Kidney epithelial cell (primary cell): Measurements from ENCODE around the gene SEC14L1. TPM values are rescaled to one million over a fixed set of nuclear protein-coding genes. Genes with fewer than 3 reads are reported as not detected.

Experiments
- DNase-seq: peaks from one replicate; pipeline ENCODE4 v3.0.0-alpha.2; 2010; ENCODE audit warnings: low read depth
- H3K27me3 ChIP-seq: 2 replicates; pipeline ENCODE4 v1.6.0; 2011; ENCODE audit warnings: low read length; ENCODE audit not compliant: control insufficient read depth, insufficient read depth
- H3K36me3 ChIP-seq: 2 replicates; pipeline ENCODE4 v1.5.1; 2011; ENCODE audit warnings: low read length; ENCODE audit not compliant: control insufficient read depth, insufficient read depth
- H3K4me3 ChIP-seq: 2 replicates; pipeline ENCODE4 v1.5.1; 2011; ENCODE audit warnings: low read depth, mild to moderate bottlenecking, control low read depth, low read length
- CTCF ChIP-seq: IDR thresholded peaks from 2 replicates; pipeline ENCODE4 v1.5.1; 2011; ENCODE audit warnings: mild to moderate bottlenecking, moderate library complexity, low read length, control low read depth, inconsistent platforms; ENCODE audit not compliant: insufficient read depth, poor library complexity, severe bottlenecking
- total RNA-seq: library from RNA; depleted of rRNA; stranded (reverse); fragments of >200 nt; gene quantifications from 2 replicates; pipeline ENCODE4 v1.2.3, GENCODE V29; 2015

SEC14L1 gene
- total RNA-seq, 1 donor from 2014 or later, result 41.6 TPM

- no peak overlapping the region for H3K4me3 ChIP-seq
- H3K36me3 ChIP-seq, result peaks cover 1% of the 10 kb centered on the region
- DNase-seq, result no peak
- no peaks in the 10 kb centered on the region for H3K27me3 ChIP-seq
- TF ChIP-seq CTCF, result no peak
Observed at GRCh38 chr17:77178563-77178962, 37.8 kb downstream of the SEC14L1 start.

DNA sequence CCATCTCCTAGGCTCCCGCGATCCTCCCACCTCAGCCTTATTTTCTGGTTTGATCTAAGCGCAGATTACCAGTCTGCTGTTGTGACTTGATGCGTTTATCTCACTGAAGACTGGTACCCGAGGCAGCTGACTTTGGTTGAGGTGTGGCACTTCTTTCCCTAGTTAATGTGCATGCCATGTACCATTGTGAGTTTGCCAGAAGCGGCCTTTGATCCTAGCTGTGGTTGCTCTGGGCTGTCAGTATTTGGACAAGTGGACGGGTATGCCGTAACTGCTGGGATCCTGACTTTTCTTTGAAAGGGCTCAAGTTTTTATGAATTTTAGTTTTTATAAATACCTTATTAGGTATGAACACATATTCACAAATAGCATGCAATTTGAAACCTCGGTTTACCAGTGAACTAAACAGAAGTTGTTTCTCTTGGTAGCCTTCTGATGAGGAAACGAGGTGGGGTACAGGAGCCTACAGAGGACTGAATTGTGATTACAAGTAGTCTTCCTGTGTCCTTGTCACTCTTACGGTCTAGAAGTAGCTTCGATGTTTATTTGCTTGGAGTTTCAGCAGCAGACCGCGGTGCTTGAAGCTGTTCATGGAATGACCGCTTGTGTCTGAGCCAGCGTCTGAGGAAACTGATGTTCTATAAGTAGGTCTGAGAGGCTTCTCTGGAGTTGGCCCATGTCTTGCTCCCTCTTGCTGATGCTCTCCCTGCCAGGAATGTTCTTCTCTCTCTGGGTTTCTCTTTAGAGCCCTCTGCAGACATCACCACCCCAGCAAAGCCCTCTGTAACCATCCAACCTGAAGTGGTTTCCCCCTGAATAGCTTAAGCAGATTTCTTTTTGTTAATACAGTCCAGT is 40.0 kb downstream of the SEC14L1 start:
- H3K4me3 ChIP-seq, result no peak overlapping the region
- DNase-seq, result no peak
- TF ChIP-seq CTCF, result no peak
- no peaks in the 10 kb centered on the region for H3K36me3 ChIP-seq
- no peaks in the 10 kb centered on the region for H3K27me3 ChIP-seq

- Histone ChIP-seq H3K4me3 (no peak overlapping the region), H3K36me3 (no peaks in the 10 kb centered on the region), H3K27me3 (no peaks in the 10 kb centered on the region)
- TF ChIP-seq CTCF, result no peak
- no peak for DNase-seq
Observed at GRCh38 chr17:77182205-77183172, 41.7 kb downstream of the SEC14L1 start.

- DNase-seq, result no peak
- Histone ChIP-seq H3K36me3 (no peaks in the 10 kb centered on the region), H3K4me3 (no peak overlapping the region), H3K27me3 (no peaks in the 10 kb centered on the region)
- no peak for TF ChIP-seq CTCF
Observed at GRCh38 chr17:77184474-77184873, 43.7 kb downstream of the SEC14L1 start.

DNA sequence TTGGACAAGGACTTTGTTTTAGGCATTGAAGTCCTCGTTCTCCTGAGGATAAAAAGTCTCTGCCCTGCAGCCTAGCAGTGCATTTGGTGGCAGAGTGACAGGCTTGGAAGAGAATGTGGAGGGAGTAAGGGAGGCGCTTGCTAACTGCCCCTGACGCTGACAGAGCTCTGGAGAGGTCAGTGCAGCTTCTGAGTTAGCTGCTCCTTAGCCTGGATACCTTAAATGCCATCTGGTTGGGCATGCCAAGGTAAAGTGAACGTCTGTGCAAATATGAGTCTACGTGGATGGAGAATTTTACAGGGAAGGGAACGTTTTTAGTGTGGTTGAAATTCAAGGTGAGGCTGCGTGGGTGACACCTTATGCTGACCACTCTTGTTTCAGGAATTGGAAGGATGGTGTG is 44.4 kb downstream of the SEC14L1 start:
- Histone ChIP-seq H3K4me3 (no peak overlapping the region), H3K27me3 (no peaks in the 10 kb centered on the region), H3K36me3 (no peaks in the 10 kb centered on the region)
- no peak for TF ChIP-seq CTCF
- DNase-seq, result no peak
